Testis (tissue), 2 donors: Measurements from ENCODE around the gene MMP28.
"Not testable (repeated sequence)": the region's sequence is repeated elsewhere in the genome, so short reads cannot be mapped to it uniquely, and the experiment has no call there.

Source experiments
- POLR2A ChIP-seq: fragments of 450-650 bp; IDR thresholded peaks from one replicate; pipeline ENCODE4 v1.6.1; 2017; ENCODE audit warnings: antibody characterized with exemption, mild to moderate bottlenecking, moderate library complexity
- TF ChIP-seq, protein P1 (sequence below), 3 experiments: fragments of 450-650 bp in 2 of 3; fragments of 200-600 bp in 1 of 3; sonication (generic) in 1 of 3; IDR thresholded peaks; one replicate each; pipeline ENCODE4 v1.5.1; 2016 to 2019; ENCODE audit warnings: antibody characterized with exemption in 3 of 3, mild to moderate bottlenecking in 2 of 3, moderate library complexity in 1 of 3

GRCh38 chr17:35751541-35751940, 43.9 kb downstream of the MMP28 start:
- TF ChIP-seq, protein P1, sequence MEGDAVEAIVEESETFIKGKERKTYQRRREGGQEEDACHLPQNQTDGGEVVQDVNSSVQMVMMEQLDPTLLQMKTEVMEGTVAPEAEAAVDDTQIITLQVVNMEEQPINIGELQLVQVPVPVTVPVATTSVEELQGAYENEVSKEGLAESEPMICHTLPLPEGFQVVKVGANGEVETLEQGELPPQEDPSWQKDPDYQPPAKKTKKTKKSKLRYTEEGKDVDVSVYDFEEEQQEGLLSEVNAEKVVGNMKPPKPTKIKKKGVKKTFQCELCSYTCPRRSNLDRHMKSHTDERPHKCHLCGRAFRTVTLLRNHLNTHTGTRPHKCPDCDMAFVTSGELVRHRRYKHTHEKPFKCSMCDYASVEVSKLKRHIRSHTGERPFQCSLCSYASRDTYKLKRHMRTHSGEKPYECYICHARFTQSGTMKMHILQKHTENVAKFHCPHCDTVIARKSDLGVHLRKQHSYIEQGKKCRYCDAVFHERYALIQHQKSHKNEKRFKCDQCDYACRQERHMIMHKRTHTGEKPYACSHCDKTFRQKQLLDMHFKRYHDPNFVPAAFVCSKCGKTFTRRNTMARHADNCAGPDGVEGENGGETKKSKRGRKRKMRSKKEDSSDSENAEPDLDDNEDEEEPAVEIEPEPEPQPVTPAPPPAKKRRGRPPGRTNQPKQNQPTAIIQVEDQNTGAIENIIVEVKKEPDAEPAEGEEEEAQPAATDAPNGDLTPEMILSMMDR (IDR thresholded peaks at IDR 0.05), result not testable (repeated sequence)
- not testable (repeated sequence) for TF ChIP-seq POLR2A
